ENCODE data around the gene KRT37. TPM values are rescaled to one million over a fixed set of nuclear protein-coding genes. Genes with fewer than 3 reads are reported as not detected.

Gene KRT37
- total RNA-seq, 1 donor from 2014 or later: not detected

DNA sequence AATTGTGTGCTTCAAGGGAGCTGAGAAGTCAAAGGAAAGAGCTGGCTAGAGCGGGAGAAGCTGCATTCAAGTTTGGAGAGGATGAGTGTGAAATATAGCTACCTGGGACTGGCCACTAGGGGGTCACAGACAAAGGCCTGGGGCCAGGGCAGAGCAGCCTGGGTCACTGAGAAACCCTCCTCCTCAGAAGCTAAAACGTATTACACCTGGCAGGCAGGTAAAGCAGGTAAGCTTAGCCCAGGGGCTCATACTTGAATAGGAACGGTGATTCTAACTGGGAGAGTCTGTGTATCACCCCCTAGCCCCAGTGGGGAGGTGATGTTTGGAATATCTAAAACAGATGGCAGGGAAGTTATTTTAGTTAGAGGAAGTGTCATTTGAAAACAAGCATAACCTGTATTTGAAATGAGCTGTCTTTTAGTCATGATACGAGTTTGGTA, 6.8 kb downstream of the KRT37 start:
- Mint-ChIP-seq H3K9me3 (ENCODE audit: low read depth) (no peaks in the 10 kb centered on the region), H3K4me1 (ENCODE audit: low read depth) (peaks cover 16% of the 10 kb centered on the region), H3K4me3 (ENCODE audit: unreplicated experiment) (no peak overlapping the region), H3K27me3 (ENCODE audit: low read depth) (peaks cover 2% of the 10 kb centered on the region), H3K27ac (ENCODE audit: unreplicated experiment) (no peak overlapping the region), H3K36me3 (ENCODE audit: low read depth) (no peaks in the 10 kb centered on the region)
- peak; percentile 37 for TF ChIP-seq CTCF (IDR thresholded peaks at IDR 0.05)
- DNase-seq (ENCODE audit: low spot score): no peak

GRCh38 chr17:41417127-41417526, 7.3 kb downstream of the KRT37 start:
- TF ChIP-seq CTCF (IDR thresholded peaks at IDR 0.05): no peak
- no peak for DNase-seq (ENCODE audit: low spot score)
- Mint-ChIP-seq H3K4me1 (ENCODE audit: low read depth) (peaks cover 16% of the 10 kb centered on the region), H3K4me3 (ENCODE audit: unreplicated experiment) (no peak overlapping the region), H3K9me3 (ENCODE audit: low read depth) (no peaks in the 10 kb centered on the region), H3K27me3 (ENCODE audit: low read depth) (peaks cover 2% of the 10 kb centered on the region), H3K36me3 (ENCODE audit: low read depth) (no peaks in the 10 kb centered on the region), H3K27ac (ENCODE audit: unreplicated experiment) (no peak overlapping the region)

- Mint-ChIP-seq H3K4me1 (ENCODE audit: low read depth) (peaks cover 16% of the 10 kb centered on the region), H3K36me3 (ENCODE audit: low read depth) (no peaks in the 10 kb centered on the region), H3K9me3 (ENCODE audit: low read depth) (no peaks in the 10 kb centered on the region), H3K4me3 (ENCODE audit: unreplicated experiment) (no peak overlapping the region), H3K27me3 (ENCODE audit: low read depth) (peaks cover 2% of the 10 kb centered on the region), H3K27ac (ENCODE audit: unreplicated experiment) (no peak overlapping the region)
- no peak for DNase-seq (ENCODE audit: low spot score)
- no peak for TF ChIP-seq CTCF (IDR thresholded peaks at IDR 0.05)
These were observed 7.9 kb downstream of the KRT37 start for GRCh38 chr17:41416479-41416878.

GRCh38 chr17:41415833-41416335, 8.5 kb downstream of the KRT37 start:
- no peaks in the 10 kb centered on the region for H3K9me3 Mint-ChIP-seq (ENCODE audit: low read depth)
- H3K27ac Mint-ChIP-seq (ENCODE audit: unreplicated experiment): no peak overlapping the region
- DNase-seq (ENCODE audit: low spot score): no peak
- peaks cover 16% of the 10 kb centered on the region for H3K4me1 Mint-ChIP-seq (ENCODE audit: low read depth)
- TF ChIP-seq CTCF (IDR thresholded peaks at IDR 0.05): no peak
- no peaks in the 10 kb centered on the region for H3K27me3 Mint-ChIP-seq (ENCODE audit: low read depth)
- H3K36me3 Mint-ChIP-seq (ENCODE audit: low read depth): no peaks in the 10 kb centered on the region
- H3K4me3 Mint-ChIP-seq (ENCODE audit: unreplicated experiment): no peak overlapping the region

GRCh38 chr17:41415411-41415810, 9.0 kb downstream of the KRT37 start:
- TF ChIP-seq CTCF (IDR thresholded peaks at IDR 0.05): no peak
- Mint-ChIP-seq H3K9me3 (ENCODE audit: low read depth) (no peaks in the 10 kb centered on the region), H3K4me1 (ENCODE audit: low read depth) (peaks cover 16% of the 10 kb centered on the region), H3K27me3 (ENCODE audit: low read depth) (no peaks in the 10 kb centered on the region), H3K4me3 (ENCODE audit: unreplicated experiment) (no peak overlapping the region), H3K36me3 (ENCODE audit: low read depth) (no peaks in the 10 kb centered on the region), H3K27ac (ENCODE audit: unreplicated experiment) (no peak overlapping the region)
- no peak for DNase-seq (ENCODE audit: low spot score)

Measured in chondrocyte (in vitro differentiated cells).